Peyer's patch (tissue), 4 donors: Measurements from ENCODE around the gene PTBP2. TPM values are rescaled to one million over a fixed set of nuclear protein-coding genes. Genes with fewer than 3 reads are reported as not detected.

Source experiments
- DNase-seq, 3 donors: peaks; one replicate each; pipeline ENCODE4 v3.0.0-alpha.2; 2017 to 2019
- H3K27ac ChIP-seq, 4 donors: fragments of 200-600 bp; sonication (generic); one replicate each; pipeline ENCODE4 v1.5.1; 2016 to 2019
- H3K27me3 ChIP-seq, 2 donors: fragments of 200-600 bp; sonication (generic); one replicate each; pipeline ENCODE4 v1.5.1; 2019
- H3K36me3 ChIP-seq, 3 donors: fragments of 200-600 bp; sonication (generic); one replicate each; pipeline ENCODE4 v1.5.1; 2016 to 2019
- H3K4me1 ChIP-seq, 4 donors: fragments of 200-600 bp; sonication (generic); one replicate each; pipeline ENCODE4 v1.5.1; 2016 to 2019
- H3K4me3 ChIP-seq, 4 donors: fragments of 200-600 bp; sonication (generic); 1 replicate in 3 of 4; 2 replicates in 1 of 4; pipeline ENCODE4 v1.5.1; 2016 to 2019; ENCODE audit warnings: mild to moderate bottlenecking in 1 of 4
- H3K9me3 ChIP-seq, 4 donors: fragments of 200-600 bp; sonication (generic); one replicate each; pipeline ENCODE4 v1.5.1; 2016 to 2019; ENCODE audit warnings: mild to moderate bottlenecking in 1 of 4
- CTCF ChIP-seq, 6 experiments: fragments of 450-650 bp in 4 of 6; fragments of 200-600 bp in 2 of 6; sonication (generic) in 1 of 6; IDR thresholded peaks; one replicate each; pipeline ENCODE4 v1.5.1; 2017 to 2019; ENCODE audit warnings: antibody characterized with exemption in 6 of 6, mild to moderate bottlenecking in 3 of 6, moderate library complexity in 1 of 6
- POLR2A ChIP-seq, 2 donors: fragments of 450-650 bp; IDR thresholded peaks; one replicate each; pipeline ENCODE4 v1.5.1; 2017; ENCODE audit warnings: antibody characterized with exemption in 2 of 2, mild to moderate bottlenecking in 2 of 2, moderate library complexity in 2 of 2
- total RNA-seq, 4 donors: library from RNA; depleted of rRNA; stranded (reverse); fragments of >200 nt; gene quantifications; one replicate each; pipeline ENCODE4 v1.1.0, GENCODE V29; 2016

PTBP2 gene, protein sequence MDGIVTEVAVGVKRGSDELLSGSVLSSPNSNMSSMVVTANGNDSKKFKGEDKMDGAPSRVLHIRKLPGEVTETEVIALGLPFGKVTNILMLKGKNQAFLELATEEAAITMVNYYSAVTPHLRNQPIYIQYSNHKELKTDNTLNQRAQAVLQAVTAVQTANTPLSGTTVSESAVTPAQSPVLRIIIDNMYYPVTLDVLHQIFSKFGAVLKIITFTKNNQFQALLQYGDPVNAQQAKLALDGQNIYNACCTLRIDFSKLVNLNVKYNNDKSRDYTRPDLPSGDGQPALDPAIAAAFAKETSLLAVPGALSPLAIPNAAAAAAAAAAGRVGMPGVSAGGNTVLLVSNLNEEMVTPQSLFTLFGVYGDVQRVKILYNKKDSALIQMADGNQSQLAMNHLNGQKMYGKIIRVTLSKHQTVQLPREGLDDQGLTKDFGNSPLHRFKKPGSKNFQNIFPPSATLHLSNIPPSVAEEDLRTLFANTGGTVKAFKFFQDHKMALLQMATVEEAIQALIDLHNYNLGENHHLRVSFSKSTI
- total RNA-seq = 10 to 100 TPM; 20.3 to 55.1 (median 31.7) TPM

DNA sequence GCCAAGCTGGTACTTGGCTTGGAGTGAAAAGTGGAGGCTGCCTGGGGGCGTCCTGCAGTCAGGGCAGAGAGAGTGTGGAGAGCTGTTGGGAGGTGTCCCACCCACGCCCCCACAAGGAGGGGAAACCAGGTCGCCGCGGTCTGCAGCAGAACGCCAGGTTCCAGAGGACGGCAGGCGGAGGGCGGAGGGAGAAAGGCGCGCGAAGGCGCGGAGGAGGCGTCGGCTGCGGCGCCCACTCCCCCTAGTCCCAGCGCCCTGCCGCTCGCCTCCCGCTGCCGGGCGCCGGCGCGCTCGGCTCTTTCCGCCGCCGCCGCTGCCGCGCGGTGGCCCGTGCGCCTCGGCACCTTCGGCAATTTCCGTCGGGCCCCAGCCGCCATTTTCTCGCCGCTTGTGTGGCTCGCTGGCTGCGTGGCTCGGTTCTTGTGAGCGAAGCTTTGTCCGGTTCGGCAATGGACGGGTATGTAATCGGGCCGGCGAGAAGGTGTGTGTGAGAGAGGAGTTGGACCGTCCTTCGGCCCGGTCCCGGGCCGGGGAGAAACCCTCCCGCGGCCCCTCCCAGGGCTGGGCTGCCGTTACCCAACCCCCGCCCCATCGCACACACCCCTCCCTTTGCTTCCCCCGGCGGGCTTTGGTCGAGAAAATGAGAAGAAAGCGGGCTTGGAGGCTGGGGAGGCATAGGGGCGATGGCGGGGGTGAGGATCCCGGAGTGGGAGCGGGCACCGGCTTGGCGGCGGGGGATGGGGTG is at the start of gene PTBP2:
Gene PTBP2 (plus strand): TSS at position 369 of the 745 bp plus-strand sequence. CDS start 81 bp downstream, at position 450.
- Histone ChIP-seq H3K9me3 (no peaks in the 10 kb centered on the region), H3K27ac (peak within 1 kb of the TSS; percentile 88 to 92 (median 92)), H3K4me3 (peak within 1 kb of the TSS; percentile 78 to 99 (median 84)), H3K27me3 (no peaks in the 10 kb centered on the region), H3K36me3 (peaks cover 0 to 5% (median 0%) of the 10 kb centered on the region in 3 donors), H3K4me1 (peaks cover 0 to 3% (median 0%) of the 10 kb centered on the region in 4 donors)
- no peak for TF ChIP-seq POLR2A (IDR thresholded peaks at IDR 0.05)
- TF ChIP-seq CTCF (IDR thresholded peaks at IDR 0.05) = peak in 1 of 6 experiments; percentile 6
- DNase-seq = peak; percentile 77 to 89 (median 88)

GRCh38 chr1:96674915-96675314 is 46.7 kb upstream of the PTBP2 start:
- Histone ChIP-seq H3K27ac (no peak overlapping the region), H3K4me1 (no peaks in the 10 kb centered on the region), H3K4me3 (no peak overlapping the region), H3K9me3 (no peaks in the 10 kb centered on the region), H3K36me3 (no peaks in the 10 kb centered on the region), H3K27me3 (no peaks in the 10 kb centered on the region)
- TF ChIP-seq CTCF (IDR thresholded peaks at IDR 0.05) = no peak
- TF ChIP-seq POLR2A (IDR thresholded peaks at IDR 0.05) = no peak
- DNase-seq = no peak

- no peaks in the 10 kb centered on the region for H3K9me3 ChIP-seq
- DNase-seq = no peak
Measured at GRCh38 chr1:96682056-96682455, 39.5 kb upstream of the PTBP2 start.

DNA sequence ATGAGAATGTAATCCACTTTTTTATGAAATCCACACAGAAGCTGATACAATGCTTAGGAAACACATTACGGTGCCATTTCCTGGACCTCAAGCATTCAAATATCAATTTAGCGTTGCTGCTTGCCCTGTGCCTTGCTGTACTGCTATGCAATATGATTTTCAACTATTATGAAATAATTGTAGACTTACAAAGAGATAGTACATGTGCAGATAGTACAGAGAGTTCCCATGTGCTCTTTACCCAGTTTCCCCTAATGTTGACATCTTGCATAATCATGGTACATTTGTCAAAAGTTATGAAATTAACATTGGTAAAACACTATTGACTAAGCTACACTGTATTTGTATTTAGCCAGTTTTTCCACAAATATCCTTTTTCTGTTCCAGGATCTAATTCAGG is 37.7 kb upstream of the PTBP2 start:
- no peak for DNase-seq
- no peak for TF ChIP-seq POLR2A (IDR thresholded peaks at IDR 0.05)
- no peak for TF ChIP-seq CTCF (IDR thresholded peaks at IDR 0.05)
- H3K9me3 ChIP-seq = no peaks in the 10 kb centered on the region
- H3K4me1 ChIP-seq = no peaks in the 10 kb centered on the region
- H3K4me3 ChIP-seq = no peak overlapping the region
- H3K27me3 ChIP-seq = no peaks in the 10 kb centered on the region
- no peak overlapping the region for H3K27ac ChIP-seq
- H3K36me3 ChIP-seq = no peaks in the 10 kb centered on the region

More at GRCh38 chr1:96682056-96682455, 39.5 kb upstream of the PTBP2 start:
- Histone ChIP-seq H3K4me3 (no peak overlapping the region), H3K4me1 (no peaks in the 10 kb centered on the region), H3K27me3 (no peaks in the 10 kb centered on the region), H3K36me3 (no peaks in the 10 kb centered on the region), H3K27ac (no peak overlapping the region)
- TF ChIP-seq POLR2A (IDR thresholded peaks at IDR 0.05) (no peak), CTCF (IDR thresholded peaks at IDR 0.05) (no peak)

DNA sequence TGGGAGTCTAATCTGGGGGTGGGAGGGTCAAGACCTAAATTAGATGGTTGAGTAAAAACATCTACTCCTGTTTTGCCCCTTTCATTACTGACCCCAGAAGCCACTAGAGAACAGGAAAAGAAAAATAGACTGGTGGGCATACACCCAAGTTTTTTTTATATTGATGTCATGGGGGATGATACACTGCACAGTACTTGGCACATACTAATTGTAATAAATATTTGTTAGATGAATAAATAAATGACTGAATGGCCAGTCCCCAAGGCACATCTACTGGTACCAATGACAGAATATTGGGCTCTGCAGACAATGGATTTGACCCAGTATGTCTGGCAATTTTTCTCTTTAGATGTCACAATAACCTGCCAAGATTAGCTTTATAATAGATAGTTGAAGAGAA is 36.8 kb upstream of the PTBP2 start:
- no peak for TF ChIP-seq CTCF (IDR thresholded peaks at IDR 0.05)
- Histone ChIP-seq H3K36me3 (no peaks in the 10 kb centered on the region), H3K27me3 (no peaks in the 10 kb centered on the region), H3K4me3 (no peak overlapping the region), H3K27ac (no peak overlapping the region), H3K9me3 (no peaks in the 10 kb centered on the region), H3K4me1 (no peaks in the 10 kb centered on the region)
- no peak for DNase-seq
